HL-60 (cell line): ENCODE measurements around the gene ITIH3.

Experiments used
- DNase-seq, 2 experiments: peaks; one replicate each; pipeline ENCODE4 v3.0.0-alpha.2; 2010 to 2020; ENCODE audit warnings: low read depth in 1 of 2, low spot score in 1 of 2
- H3K27ac ChIP-seq: fragments of 250-450 bp; sonication (Bioruptor Pico); replicated peaks from 2 replicates; pipeline ENCODE4 v1.5.1; 2020; ENCODE audit warnings: mild to moderate bottlenecking, moderate library complexity
- H3K27me3 ChIP-seq: fragments of 250-450 bp; sonication (Bioruptor Pico); 2 replicates; pipeline ENCODE4 v1.5.1; 2021; ENCODE audit warnings: mild to moderate bottlenecking, moderate library complexity; ENCODE audit not compliant: insufficient read depth, poor library complexity, severe bottlenecking
- H3K4me3 ChIP-seq: replicated peaks from 2 replicates; pipeline ENCODE4 v1.5.1; 2011; ENCODE audit warnings: mild to moderate bottlenecking, control low read depth, low read length; ENCODE audit not compliant: insufficient read depth
- GABPA ChIP-seq: IDR thresholded peaks from 2 replicates; pipeline ENCODE4 v1.6.1; 2012; ENCODE audit warnings: low read depth
- POLR2AphosphoS5 ChIP-seq: IDR thresholded peaks from 2 replicates; pipeline ENCODE4 v1.6.1; 2012; ENCODE audit warnings: low read depth
- SPI1 ChIP-seq: IDR thresholded peaks from 2 replicates; pipeline ENCODE4 v1.6.1; 2012; ENCODE audit warnings: low read depth, mild to moderate bottlenecking, borderline replicate concordance
- TF ChIP-seq, protein P1 (sequence below): IDR thresholded peaks from one replicate; pipeline ENCODE4 v1.5.1; 2011; ENCODE audit warnings: low read length, control low read depth, inconsistent platforms; ENCODE audit not compliant: insufficient read depth
- TF ChIP-seq, protein P2 (sequence below): IDR thresholded peaks from 2 replicates; pipeline ENCODE4 v1.6.1; 2012; ENCODE audit warnings: low read depth; ENCODE audit not compliant: insufficient replicate concordance

ITIH3 gene

DNA sequence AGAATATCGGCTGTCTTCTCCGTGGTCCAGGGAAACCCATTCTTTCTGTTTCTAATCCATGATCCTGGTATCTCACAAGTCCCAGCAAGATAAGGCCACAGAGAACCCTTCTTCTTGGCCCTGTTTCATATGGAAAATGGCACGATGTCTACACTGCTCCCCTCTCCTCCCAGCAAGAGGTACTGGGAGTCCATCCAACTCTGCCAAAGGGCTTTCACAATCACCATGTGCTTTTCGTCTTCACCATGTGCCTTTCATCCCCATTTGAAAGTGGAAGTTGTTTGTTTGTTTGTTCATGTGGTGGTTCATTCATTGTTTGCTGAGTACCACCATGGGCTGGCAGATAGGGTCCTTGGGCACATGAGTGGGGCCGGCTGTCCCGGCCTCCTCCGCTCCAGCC lies 5.5 kb downstream of the ITIH3 start:
- no peak overlapping the region for H3K27ac ChIP-seq

DNA sequence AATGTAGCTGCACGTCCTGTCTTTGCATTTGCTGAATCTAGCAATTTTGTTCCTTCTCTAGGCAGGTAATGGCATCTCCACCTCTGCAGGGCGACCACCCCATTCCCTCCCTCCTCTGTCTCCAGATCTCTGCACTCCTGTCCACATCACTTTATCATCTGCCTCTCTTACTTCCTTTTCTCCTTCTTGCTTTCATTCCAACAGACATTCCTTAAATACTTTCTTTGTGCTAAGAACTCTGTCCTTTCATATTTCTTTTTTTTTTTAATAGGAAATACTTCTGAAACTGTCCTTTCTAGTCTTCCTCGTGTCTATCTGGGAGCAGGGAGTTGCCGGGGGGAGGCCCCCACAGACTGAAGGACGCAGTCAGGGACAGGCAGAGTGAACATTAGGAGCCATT lies 7.2 kb downstream of the ITIH3 start:
- DNase-seq, result no peak
- no peaks in the 10 kb centered on the region for H3K27me3 ChIP-seq
- no peak overlapping the region for H3K27ac ChIP-seq
- H3K4me3 ChIP-seq, result no peak overlapping the region
- TF ChIP-seq, protein P1, sequence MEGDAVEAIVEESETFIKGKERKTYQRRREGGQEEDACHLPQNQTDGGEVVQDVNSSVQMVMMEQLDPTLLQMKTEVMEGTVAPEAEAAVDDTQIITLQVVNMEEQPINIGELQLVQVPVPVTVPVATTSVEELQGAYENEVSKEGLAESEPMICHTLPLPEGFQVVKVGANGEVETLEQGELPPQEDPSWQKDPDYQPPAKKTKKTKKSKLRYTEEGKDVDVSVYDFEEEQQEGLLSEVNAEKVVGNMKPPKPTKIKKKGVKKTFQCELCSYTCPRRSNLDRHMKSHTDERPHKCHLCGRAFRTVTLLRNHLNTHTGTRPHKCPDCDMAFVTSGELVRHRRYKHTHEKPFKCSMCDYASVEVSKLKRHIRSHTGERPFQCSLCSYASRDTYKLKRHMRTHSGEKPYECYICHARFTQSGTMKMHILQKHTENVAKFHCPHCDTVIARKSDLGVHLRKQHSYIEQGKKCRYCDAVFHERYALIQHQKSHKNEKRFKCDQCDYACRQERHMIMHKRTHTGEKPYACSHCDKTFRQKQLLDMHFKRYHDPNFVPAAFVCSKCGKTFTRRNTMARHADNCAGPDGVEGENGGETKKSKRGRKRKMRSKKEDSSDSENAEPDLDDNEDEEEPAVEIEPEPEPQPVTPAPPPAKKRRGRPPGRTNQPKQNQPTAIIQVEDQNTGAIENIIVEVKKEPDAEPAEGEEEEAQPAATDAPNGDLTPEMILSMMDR, result no peak
- TF ChIP-seq, protein P2, sequence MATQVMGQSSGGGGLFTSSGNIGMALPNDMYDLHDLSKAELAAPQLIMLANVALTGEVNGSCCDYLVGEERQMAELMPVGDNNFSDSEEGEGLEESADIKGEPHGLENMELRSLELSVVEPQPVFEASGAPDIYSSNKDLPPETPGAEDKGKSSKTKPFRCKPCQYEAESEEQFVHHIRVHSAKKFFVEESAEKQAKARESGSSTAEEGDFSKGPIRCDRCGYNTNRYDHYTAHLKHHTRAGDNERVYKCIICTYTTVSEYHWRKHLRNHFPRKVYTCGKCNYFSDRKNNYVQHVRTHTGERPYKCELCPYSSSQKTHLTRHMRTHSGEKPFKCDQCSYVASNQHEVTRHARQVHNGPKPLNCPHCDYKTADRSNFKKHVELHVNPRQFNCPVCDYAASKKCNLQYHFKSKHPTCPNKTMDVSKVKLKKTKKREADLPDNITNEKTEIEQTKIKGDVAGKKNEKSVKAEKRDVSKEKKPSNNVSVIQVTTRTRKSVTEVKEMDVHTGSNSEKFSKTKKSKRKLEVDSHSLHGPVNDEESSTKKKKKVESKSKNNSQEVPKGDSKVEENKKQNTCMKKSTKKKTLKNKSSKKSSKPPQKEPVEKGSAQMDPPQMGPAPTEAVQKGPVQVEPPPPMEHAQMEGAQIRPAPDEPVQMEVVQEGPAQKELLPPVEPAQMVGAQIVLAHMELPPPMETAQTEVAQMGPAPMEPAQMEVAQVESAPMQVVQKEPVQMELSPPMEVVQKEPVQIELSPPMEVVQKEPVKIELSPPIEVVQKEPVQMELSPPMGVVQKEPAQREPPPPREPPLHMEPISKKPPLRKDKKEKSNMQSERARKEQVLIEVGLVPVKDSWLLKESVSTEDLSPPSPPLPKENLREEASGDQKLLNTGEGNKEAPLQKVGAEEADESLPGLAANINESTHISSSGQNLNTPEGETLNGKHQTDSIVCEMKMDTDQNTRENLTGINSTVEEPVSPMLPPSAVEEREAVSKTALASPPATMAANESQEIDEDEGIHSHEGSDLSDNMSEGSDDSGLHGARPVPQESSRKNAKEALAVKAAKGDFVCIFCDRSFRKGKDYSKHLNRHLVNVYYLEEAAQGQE, result no peak
- TF ChIP-seq GABPA (no peak), SPI1 (no peak), POLR2AphosphoS5 (no peak)

More for the DNA sequence above, 5.5 kb downstream of the ITIH3 start:
- DNase-seq, result no peak
- TF ChIP-seq SPI1 (no peak), GABPA (no peak), POLR2AphosphoS5 (no peak)
- TF ChIP-seq, protein P1, result no peak
- TF ChIP-seq, protein P2, result no peak
- H3K4me3 ChIP-seq, result no peak overlapping the region
- no peaks in the 10 kb centered on the region for H3K27me3 ChIP-seq

GRCh38 chr3:52805270-52806039 lies 10.9 kb downstream of the ITIH3 start:
- DNase-seq, result no peak
- TF ChIP-seq, protein P1, result no peak
- TF ChIP-seq SPI1 (no peak), POLR2AphosphoS5 (no peak), GABPA (no peak)
- TF ChIP-seq, protein P2, result no peak
- no peaks in the 10 kb centered on the region for H3K27me3 ChIP-seq
- H3K4me3 ChIP-seq, result no peak overlapping the region
- no peak overlapping the region for H3K27ac ChIP-seq
